Stimulated activated CD8-positive, alpha-beta memory T cell treated with anti-CD3 and anti-CD28 coated beads, Interleukin-12 subunit alpha, Interleukin-12 subunit beta, amount 100 ng/mL, for 24 hours (primary cell): ENCODE results near the gene STARD13.

Experiments used
- DNase-seq: peaks from one replicate; pipeline ENCODE4 v3.0.0-alpha.2; 2020; ENCODE audit errors: extremely low read depth

Gene STARD13

GRCh38 chr13:33307843-33308242, 22.3 kb upstream of the STARD13 start:
- no peak for DNase-seq

GRCh38 chr13:33303855-33304597, 18.5 kb upstream of the STARD13 start:
- no peak for DNase-seq

GRCh38 chr13:33299626-33300025, 14.1 kb upstream of the STARD13 start:
- DNase-seq, result no peak

- DNase-seq, result no peak
These were observed 11.4 kb upstream of the STARD13 start for GRCh38 chr13:33296793-33297425.

- no peak for DNase-seq
These were observed 7.2 kb upstream of the STARD13 start for GRCh38 chr13:33292712-33293111.

- no peak for DNase-seq
These were observed 4.9 kb upstream of the STARD13 start for GRCh38 chr13:33290421-33290965.

- no peak for DNase-seq
These were observed 4.4 kb upstream of the STARD13 start for GRCh38 chr13:33289966-33290365.

- DNase-seq, result no peak
These were observed 1.8 kb upstream of the STARD13 start for GRCh38 chr13:33287142-33287882.

- no peak for DNase-seq
These were observed 573 bp upstream of the STARD13 start for GRCh38 chr13:33286128-33286527.

- no peak for DNase-seq
These were observed 639 bp downstream of the STARD13 start for GRCh38 chr13:33284916-33285315.

GRCh38 chr13:33284031-33284430, 1.5 kb downstream of the STARD13 start:
- DNase-seq, result no peak

GRCh38 chr13:33283195-33283911, 2.2 kb downstream of the STARD13 start:
- DNase-seq, result no peak

GRCh38 chr13:33281951-33282595, 3.5 kb downstream of the STARD13 start:
- no peak for DNase-seq

GRCh38 chr13:33280923-33281322, 4.6 kb downstream of the STARD13 start:
- no peak for DNase-seq

- DNase-seq, result no peak
These were observed 5.2 kb downstream of the STARD13 start for GRCh38 chr13:33280279-33280905.

- no peak for DNase-seq
These were observed 5.9 kb downstream of the STARD13 start for GRCh38 chr13:33279414-33280278.

GRCh38 chr13:33278913-33279312, 6.6 kb downstream of the STARD13 start:
- DNase-seq, result no peak

GRCh38 chr13:33277946-33278345, 7.6 kb downstream of the STARD13 start:
- DNase-seq, result no peak

GRCh38 chr13:33277037-33277740, 8.4 kb downstream of the STARD13 start:
- no peak for DNase-seq
